Fibroblast of lung (primary cell): ENCODE results near the gene ALDH3A2. TPM values are rescaled to one million over a fixed set of nuclear protein-coding genes. Genes with fewer than 3 reads are reported as not detected.

ENCODE experiments used
- DNase-seq, 2 donors: peaks; one replicate each; pipeline versions ENCODE4 v3.0.0 to v3.0.0-alpha.2; 2010; ENCODE audit warnings: low read depth in 2 of 2
- H2AFZ ChIP-seq: 2 replicates; pipeline ENCODE4 v1.5.1; 2012; ENCODE audit warnings: low read length, control low read depth, inconsistent platforms
- H3K27ac ChIP-seq: 2 replicates; pipeline ENCODE4 v1.5.1; 2011; ENCODE audit warnings: low read length, control low read depth; ENCODE audit not compliant: insufficient read depth
- H3K27me3 ChIP-seq: 2 replicates; pipeline ENCODE4 v1.5.1; 2011; ENCODE audit warnings: mild to moderate bottlenecking, low read length; ENCODE audit not compliant: control insufficient read depth, insufficient read depth
- H3K36me3 ChIP-seq: 2 replicates; pipeline ENCODE4 v1.5.1; 2011; ENCODE audit warnings: low read length; ENCODE audit not compliant: control insufficient read depth, insufficient read depth
- H3K4me1 ChIP-seq: 2 replicates; pipeline ENCODE4 v1.5.1; 2011; ENCODE audit warnings: low read length; ENCODE audit not compliant: control insufficient read depth, insufficient read depth; ENCODE audit errors: extremely low read depth
- H3K4me2 ChIP-seq: 2 replicates; pipeline ENCODE4 v1.5.1; 2011; ENCODE audit warnings: low read length, control low read depth; ENCODE audit not compliant: insufficient read depth; ENCODE audit errors: extremely low read depth
- H3K4me3 ChIP-seq, 4 experiments: fragments of 200-600 bp in 1 of 4; sonication (generic) in 1 of 4; replicated peaks in 1 of 4; 2 replicates each; pipeline ENCODE4 v1.5.1; 2011 to 2016; ENCODE audit warnings: low read length in 4 of 4, low read depth in 3 of 4, mild to moderate bottlenecking in 3 of 4, control low read depth in 2 of 4, inconsistent platforms in 1 of 4, mixed read lengths in 1 of 4; ENCODE audit not compliant: insufficient read depth in 1 of 4; ENCODE audit errors: control extremely low read depth in 1 of 4
- H3K79me2 ChIP-seq: 2 replicates; pipeline ENCODE4 v1.5.1; 2012; ENCODE audit warnings: mild to moderate bottlenecking, low read length, inconsistent platforms; ENCODE audit not compliant: control insufficient read depth, insufficient read depth
- H3K9ac ChIP-seq: 2 replicates; pipeline ENCODE4 v1.5.1; 2011; ENCODE audit warnings: mild to moderate bottlenecking, low read length, control low read depth; ENCODE audit not compliant: insufficient read depth
- H3K9me3 ChIP-seq: 2 replicates; pipeline ENCODE4 v1.5.1; 2012; ENCODE audit warnings: low read depth, low read length; ENCODE audit not compliant: control insufficient read depth, insufficient read depth
- H4K20me1 ChIP-seq: 2 replicates; pipeline ENCODE4 v1.5.1; 2011; ENCODE audit warnings: low read length; ENCODE audit not compliant: control insufficient read depth, insufficient read depth; ENCODE audit errors: extremely low read depth
- EZH2 ChIP-seq: IDR thresholded peaks from 2 replicates; pipeline ENCODE4 v1.5.1; 2012; ENCODE audit warnings: low read length, control low read depth, mild to moderate bottlenecking; ENCODE audit errors: missing control alignments
- polyA plus RNA-seq, 2 donors: library from polyadenylated mRNA; depleted of rRNA in 1 of 2; stranded (reverse) in 1 of 2; unstranded in 1 of 2; fragments of >200 nt; gene quantifications; 2 replicates each; pipeline ENCODE4 v1.2.1, GENCODE V29; 2011 to 2012; ENCODE audit warnings: missing spikeins in 1 of 2
- total RNA-seq: library from RNA; depleted of rRNA; stranded (reverse); fragments of >200 nt; gene quantifications from 2 replicates; pipeline ENCODE4 v1.2.1, GENCODE V29; 2014
- TF ChIP-seq, protein P1 (sequence below), 2 donors: IDR thresholded peaks in 1 of 2; conservative IDR thresholded peaks in 1 of 2; 1 replicate in 1 of 2; 2 replicates in 1 of 2; pipeline ENCODE4 v1.5.1; 2011 to 2012; ENCODE audit warnings: low read length in 2 of 2, control low read depth in 1 of 2, inconsistent platforms in 1 of 2, low read depth in 1 of 2, mild to moderate bottlenecking in 1 of 2

The ALDH3A2 gene
- total and polyA plus RNA-seq, 2 donors (not counting 1 experiment from before 2014, with no cell fraction given): 14.6 to 30.2 TPM

DNA sequence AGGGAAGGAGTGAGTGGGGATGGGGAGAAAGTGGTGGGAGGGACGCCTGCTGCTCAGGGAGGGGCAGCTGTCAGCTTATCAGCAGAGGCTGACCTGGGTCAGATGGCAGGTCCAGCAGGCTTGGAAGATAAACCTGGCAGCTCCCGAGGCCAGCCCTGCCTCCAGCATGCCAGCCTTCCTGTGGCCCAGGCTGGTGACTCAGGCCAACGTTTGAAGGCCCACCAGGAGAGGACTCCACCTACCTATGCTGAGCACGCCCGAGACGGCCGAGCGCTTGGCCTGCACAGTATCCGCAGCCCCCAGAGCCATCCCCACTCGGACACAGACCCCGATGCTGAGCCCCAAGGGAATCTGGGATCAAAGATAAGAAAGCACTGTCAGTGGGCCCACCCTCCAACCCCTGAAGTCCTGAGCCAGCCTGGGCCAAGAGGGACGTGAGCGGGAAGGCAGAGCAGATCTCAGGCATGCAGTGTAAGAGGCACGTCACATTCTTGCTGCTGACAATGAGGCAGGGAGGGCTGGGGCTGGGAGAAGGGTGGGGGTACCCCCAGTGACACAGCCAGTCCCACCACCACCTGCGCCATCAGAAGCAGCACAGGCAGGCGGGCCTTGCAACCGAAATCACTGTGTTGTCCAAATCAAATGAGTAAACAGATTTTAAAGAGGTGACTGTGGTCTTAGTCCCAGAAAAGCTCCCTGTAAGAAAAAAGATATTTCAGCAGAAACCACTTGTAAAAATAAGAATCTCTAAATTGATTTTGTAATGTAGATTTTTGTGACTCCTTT is 55.5 kb downstream of the ALDH3A2 start:
- no peaks in the 10 kb centered on the region for H3K4me1 ChIP-seq
- no peak for DNase-seq
- no peak overlapping the region for H3K27ac ChIP-seq
- H3K4me3 ChIP-seq: no peak overlapping the region
- no peak overlapping the region for H3K9ac ChIP-seq
- H3K36me3 ChIP-seq: no peaks in the 10 kb centered on the region
- H3K4me2 ChIP-seq: no peak overlapping the region
- no peaks in the 10 kb centered on the region for H3K79me2 ChIP-seq
- no peaks in the 10 kb centered on the region for H3K9me3 ChIP-seq
- no peaks in the 10 kb centered on the region for H3K27me3 ChIP-seq
- no peak overlapping the region for H2AFZ ChIP-seq
- H4K20me1 ChIP-seq: no peaks in the 10 kb centered on the region
- TF ChIP-seq, protein P1, sequence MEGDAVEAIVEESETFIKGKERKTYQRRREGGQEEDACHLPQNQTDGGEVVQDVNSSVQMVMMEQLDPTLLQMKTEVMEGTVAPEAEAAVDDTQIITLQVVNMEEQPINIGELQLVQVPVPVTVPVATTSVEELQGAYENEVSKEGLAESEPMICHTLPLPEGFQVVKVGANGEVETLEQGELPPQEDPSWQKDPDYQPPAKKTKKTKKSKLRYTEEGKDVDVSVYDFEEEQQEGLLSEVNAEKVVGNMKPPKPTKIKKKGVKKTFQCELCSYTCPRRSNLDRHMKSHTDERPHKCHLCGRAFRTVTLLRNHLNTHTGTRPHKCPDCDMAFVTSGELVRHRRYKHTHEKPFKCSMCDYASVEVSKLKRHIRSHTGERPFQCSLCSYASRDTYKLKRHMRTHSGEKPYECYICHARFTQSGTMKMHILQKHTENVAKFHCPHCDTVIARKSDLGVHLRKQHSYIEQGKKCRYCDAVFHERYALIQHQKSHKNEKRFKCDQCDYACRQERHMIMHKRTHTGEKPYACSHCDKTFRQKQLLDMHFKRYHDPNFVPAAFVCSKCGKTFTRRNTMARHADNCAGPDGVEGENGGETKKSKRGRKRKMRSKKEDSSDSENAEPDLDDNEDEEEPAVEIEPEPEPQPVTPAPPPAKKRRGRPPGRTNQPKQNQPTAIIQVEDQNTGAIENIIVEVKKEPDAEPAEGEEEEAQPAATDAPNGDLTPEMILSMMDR (conservative IDR thresholded peaks at IDR 0.05 in 1 of 2, IDR thresholded peaks at IDR 0.05 in 1 of 2; ENCODE audit: low read depth in 1 of 2, low read length in 2 of 2): no peak
- TF ChIP-seq EZH2: no peak

DNA sequence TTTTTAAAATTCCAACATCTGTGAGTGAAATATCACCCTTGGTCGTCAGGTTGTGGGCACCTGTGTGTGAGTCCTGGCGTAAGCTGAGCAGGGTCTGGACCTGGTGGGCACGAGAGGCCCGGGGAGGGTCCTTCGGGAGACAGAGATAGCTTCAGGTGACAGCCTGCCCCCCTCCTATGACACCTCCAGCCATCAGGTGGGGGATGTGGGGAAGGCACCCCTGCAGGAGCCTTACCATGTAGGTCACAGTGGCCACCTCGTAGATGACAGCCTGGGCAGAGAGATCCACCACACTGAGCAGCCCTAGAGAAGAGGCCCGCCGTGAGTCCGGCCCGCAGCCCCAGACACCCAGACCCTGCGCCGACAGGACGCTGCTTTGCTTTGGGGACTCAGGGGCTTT is 56.6 kb downstream of the ALDH3A2 start:
- H3K9ac ChIP-seq: no peak overlapping the region
- H3K9me3 ChIP-seq: no peaks in the 10 kb centered on the region
- no peaks in the 10 kb centered on the region for H3K79me2 ChIP-seq
- no peak overlapping the region for H3K4me2 ChIP-seq
- H3K4me3 ChIP-seq: no peak overlapping the region
- DNase-seq: no peak
- H2AFZ ChIP-seq: no peak overlapping the region
- TF ChIP-seq, protein P1 (conservative IDR thresholded peaks at IDR 0.05 in 1 of 2, IDR thresholded peaks at IDR 0.05 in 1 of 2; ENCODE audit: low read depth in 1 of 2, low read length in 2 of 2): no peak
- no peak for TF ChIP-seq EZH2
- no peaks in the 10 kb centered on the region for H3K27me3 ChIP-seq
- H4K20me1 ChIP-seq: no peaks in the 10 kb centered on the region
- H3K4me1 ChIP-seq: no peaks in the 10 kb centered on the region
- H3K27ac ChIP-seq: no peak overlapping the region
- H3K36me3 ChIP-seq: no peaks in the 10 kb centered on the region

DNA sequence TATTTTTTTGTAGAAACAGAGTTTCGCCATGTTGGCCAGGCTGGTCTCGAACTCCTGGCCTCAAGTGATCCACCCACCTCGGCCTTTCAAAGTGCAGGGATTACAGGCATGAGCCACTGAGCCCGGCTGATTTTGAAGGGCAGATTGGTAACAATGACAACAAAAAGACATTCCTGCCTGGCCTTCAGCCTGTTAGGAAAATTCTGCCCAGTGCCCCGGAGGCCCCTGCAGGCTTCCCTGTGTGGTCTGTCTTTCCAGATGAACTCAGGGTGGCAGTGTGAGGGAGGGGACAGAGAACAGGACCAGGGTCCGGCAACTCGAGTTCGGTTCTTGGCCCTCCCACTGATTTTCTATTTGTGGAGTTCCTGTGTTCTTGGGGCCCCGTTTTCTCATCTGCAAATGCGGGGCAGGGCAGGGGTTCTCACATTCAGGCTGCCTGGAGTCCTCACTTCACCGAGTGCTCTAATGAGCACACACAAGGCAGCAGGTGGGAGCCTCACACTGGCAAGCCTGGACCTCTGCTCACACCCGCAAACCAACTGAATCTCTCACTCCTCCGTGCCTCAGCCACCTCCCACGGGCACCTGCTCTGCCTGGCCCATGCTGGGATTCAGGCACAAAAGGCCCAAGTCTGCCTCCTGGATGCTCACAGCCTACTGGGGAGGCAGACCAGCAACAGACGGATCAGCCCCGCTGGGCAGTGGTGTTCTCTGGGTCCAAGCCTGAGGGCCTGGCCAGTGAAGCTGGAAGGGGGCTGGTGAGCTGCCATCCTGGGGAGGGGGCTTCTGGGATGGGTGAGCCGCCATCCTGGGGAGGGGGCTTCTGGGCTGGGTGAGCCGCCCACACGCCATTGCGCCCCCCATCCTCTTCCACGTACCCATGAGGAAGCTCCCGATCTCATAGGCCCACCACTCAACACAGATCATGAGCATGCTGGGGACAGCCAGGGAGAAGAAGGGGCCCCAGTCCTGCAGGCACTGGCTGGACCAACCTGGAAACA is 57.5 kb downstream of the ALDH3A2 start:
- DNase-seq: no peak
- Histone ChIP-seq H3K4me3 (no peak overlapping the region), H3K27me3 (no peaks in the 10 kb centered on the region), H3K36me3 (no peaks in the 10 kb centered on the region), H3K9ac (no peak overlapping the region), H4K20me1 (no peaks in the 10 kb centered on the region), H3K4me1 (no peaks in the 10 kb centered on the region), H3K27ac (no peak overlapping the region), H2AFZ (no peak overlapping the region), H3K79me2 (no peaks in the 10 kb centered on the region), H3K9me3 (no peaks in the 10 kb centered on the region), H3K4me2 (no peak overlapping the region)
- no peak for TF ChIP-seq EZH2
- TF ChIP-seq, protein P1 (conservative IDR thresholded peaks at IDR 0.05 in 1 of 2, IDR thresholded peaks at IDR 0.05 in 1 of 2; ENCODE audit: low read depth in 1 of 2, low read length in 2 of 2): no peak
